Left cardiac atrium (tissue), 4 donors: ENCODE data around the gene RIMS4. TPM values are rescaled to one million over a fixed set of nuclear protein-coding genes. Genes with fewer than 3 reads are reported as not detected.
A peak's percentile ranks its signal among the peaks of the same experiment; 100 is the strongest.
"Not testable (repeated sequence)": the region's sequence is repeated elsewhere in the genome, so short reads cannot be mapped to it uniquely, and the experiment has no call there.

ENCODE experiments used
- ATAC-seq, 2 donors: fragments of 200-7000 bp; cut with Tn5 transposase; one replicate each; pipeline ENCODE4 v1.9.1; 2020; ENCODE audit warnings: mild to moderate bottlenecking in 2 of 2, moderate library complexity in 2 of 2
- DNase-seq: peaks from one replicate; pipeline ENCODE4 v3.0.0-alpha.2; 2020
- intact Hi-C, 2 donors: fragments of 100-400 bp; cut with DNase I; formaldehyde crosslinking; loops; one replicate each; pipeline versions ENCODE4 v1.14.1 to v1.15.1; 2022 to 2023
- total RNA-seq, 2 donors: library from RNA; stranded (reverse); fragmentation: NEBNext Ultra II Directional; extraction: Animal tissue kit (Norgen Biotek cat#: 25700); gene quantifications; one replicate each; pipeline ENCODE4 v1.2.1, GENCODE V29; 2021
- donor health status: DM: no; HTN: yes; CAD: no.
- donor health status: DM: no; HTN: yes; CAD: no; lungs with severe emphysema.
- donor health status: DM: yes; HTN: yes; CAD: no.
- donor health status: Dilated cardiomyopathy.

RIMS4 gene
- total RNA-seq, 2 donors from 2014 or later: 0.58 to 0.80 TPM

- intact Hi-C loops: no loop called here
- ATAC-seq (no peak), DNase-seq (no peak)
Observed at GRCh38 chr20:44770484-44771171, 39.7 kb downstream of the RIMS4 start.

DNA sequence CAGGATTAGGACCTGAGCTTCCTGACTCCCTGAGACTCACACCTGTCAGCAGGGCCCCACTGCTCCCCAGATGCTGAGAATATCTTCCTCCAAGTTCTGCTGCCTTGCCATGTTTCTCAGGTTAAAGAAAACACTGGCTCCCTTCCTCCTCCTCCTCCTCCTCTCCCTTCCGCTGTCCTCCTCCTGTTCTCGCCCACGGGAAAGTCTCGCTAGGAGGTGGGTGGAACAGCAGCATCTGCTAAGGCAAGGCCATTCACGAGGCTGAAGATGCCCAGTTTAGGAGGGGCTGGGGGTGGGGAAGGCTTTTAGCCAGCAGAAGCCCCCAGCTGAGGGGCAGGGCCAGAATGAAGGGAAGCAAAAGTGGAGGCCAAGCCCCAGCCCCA is 40.9 kb downstream of the RIMS4 start:
- no peak for ATAC-seq
- intact Hi-C loops: no loop called here
- no peak for DNase-seq

DNA sequence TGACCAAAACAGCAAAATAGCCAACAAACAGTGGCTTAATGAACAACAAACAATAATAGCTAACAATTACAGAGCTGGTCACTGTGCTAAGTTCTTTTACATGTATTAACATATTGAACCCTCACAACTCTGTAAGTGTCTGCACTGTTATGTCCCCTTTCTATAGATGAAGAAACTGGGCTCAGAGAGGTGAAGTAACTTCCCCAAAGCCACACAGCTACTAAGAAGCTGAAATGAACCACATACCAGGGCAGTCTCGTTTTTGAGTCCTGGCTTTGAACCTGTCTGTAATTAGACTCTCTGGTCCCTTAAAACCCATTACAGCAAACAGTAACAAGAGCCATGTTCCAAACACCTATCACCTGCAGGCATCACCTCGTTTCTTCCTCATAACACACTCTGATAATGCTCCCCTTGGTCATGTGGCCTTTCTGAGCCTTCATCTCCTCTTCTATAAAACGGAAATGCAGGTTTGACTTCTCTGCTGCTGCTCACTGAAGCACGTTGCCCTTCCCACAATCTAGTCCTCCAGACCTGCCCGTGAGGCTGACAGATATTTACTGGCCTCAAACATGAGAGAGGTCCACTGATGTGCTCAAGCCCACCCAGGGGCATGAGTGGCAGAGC is 41.4 kb downstream of the RIMS4 start:
- no peak for ATAC-seq
- intact Hi-C loops: no loop called here
- DNase-seq: no peak

DNA sequence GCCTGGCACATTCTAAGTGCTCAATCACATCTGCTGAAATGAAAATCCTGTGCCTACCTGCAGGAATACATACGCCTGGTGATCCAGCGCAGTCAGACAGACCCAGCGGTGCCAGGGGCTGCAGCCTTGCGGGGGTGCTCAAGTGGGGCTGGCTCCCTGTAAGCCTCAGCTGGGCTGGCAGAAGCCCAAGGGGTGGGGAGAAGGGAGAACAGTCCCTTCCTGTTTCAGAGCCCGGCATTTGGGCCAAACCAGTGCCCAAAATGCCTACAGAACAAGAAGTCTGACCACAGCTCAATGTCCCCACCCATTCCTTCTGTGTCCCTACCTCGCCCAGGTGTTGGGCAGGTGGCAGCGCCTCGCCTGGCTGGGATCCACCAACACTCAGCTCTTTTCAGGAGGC is 42.1 kb downstream of the RIMS4 start:
- intact Hi-C loops: no loop called here
- no peak for DNase-seq
- ATAC-seq: no peak

DNA sequence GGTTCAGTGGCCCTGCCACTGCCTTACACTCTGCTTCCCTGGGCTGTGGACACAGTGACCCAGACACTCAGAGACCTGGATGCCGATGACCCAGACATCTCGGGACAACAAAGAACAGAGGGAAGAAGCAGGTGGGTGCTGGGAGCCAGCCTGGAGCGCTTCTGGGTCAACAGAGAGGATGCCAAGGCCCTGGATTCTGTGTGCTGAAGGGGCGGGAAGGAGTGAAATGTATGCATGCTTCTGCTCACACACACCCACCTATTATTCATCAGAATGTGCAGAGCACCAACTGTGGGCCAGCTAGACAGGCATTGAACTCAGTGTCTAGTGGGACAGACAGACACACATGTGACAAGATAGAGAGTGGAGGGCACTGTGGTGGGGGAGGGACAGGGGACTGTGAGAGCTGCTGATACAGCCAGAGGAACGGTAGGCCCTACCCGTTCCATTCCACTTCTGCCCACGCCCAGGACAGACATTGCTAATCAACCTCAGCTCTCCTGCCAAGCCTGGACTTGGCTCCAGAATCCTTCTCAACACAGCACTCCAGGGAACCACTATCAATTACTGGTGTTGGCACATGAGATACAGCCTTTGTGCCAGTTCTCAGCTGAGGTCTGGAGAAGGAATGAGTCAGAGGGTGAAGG is 44.5 kb downstream of the RIMS4 start:
- DNase-seq (no peak), ATAC-seq (peak in 1 of 2 donors; percentile 70)
- intact Hi-C loops: no loop called here

GRCh38 chr20:44765091-44765490 is 45.3 kb downstream of the RIMS4 start:
- no peak for DNase-seq
- intact Hi-C loops: no loop called here
- no peak for ATAC-seq

DNA sequence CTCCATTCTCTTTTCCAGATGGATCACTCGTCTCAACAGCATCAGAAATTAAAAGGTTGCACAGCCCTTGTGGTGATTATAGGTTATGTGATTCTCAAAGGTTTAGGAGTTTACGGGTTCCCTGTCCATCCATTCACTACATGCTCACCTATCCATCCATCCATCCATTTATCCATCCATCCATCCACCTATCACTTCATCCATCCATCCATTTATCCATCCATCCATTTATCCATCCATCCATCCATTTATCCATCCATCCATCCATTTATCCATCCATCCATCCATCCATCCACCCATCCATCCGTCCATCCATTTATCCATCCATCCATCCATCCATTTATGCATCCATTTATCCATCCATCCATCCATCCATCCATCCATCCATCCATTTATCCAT is 46.5 kb downstream of the RIMS4 start:
- intact Hi-C loops, ATAC-seq, DNase-seq: not testable (repeated sequence)

GRCh38 chr20:44762466-44763140 is 47.7 kb downstream of the RIMS4 start:
- intact Hi-C loops: no loop called here
- ATAC-seq (peak; percentile 15 to 46), DNase-seq (no peak)

GRCh38 chr20:44761423-44761822 is 48.9 kb downstream of the RIMS4 start:
- no peak for DNase-seq
- intact Hi-C loops: no loop called here
- peak; percentile 41 to 68 for ATAC-seq

DNA sequence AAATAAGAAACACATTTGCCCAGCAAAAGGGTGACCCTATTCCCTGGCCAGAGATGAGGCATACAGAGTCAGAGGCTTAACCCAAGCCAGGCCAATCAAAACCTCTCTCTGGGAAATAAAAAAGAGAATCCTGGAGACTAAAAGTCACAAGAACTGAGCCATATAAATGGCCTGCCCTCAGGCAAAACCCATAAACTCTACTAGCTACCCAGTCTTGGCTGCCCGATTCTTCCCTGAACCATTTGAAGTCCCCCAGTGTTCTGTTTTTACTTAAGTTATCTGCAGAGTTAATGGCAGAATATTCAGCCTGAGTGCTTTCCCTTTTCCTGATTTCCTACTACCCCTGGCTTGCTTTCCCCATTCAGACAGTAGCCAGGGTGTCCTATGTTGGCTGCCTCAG is 50.8 kb downstream of the RIMS4 start:
- ATAC-seq (no peak), DNase-seq (no peak)
- intact Hi-C loops: no loop called here

- ATAC-seq (no peak), DNase-seq (no peak)
- intact Hi-C loops: no loop called here
Observed at GRCh38 chr20:44758247-44759101, 51.9 kb downstream of the RIMS4 start.

DNA sequence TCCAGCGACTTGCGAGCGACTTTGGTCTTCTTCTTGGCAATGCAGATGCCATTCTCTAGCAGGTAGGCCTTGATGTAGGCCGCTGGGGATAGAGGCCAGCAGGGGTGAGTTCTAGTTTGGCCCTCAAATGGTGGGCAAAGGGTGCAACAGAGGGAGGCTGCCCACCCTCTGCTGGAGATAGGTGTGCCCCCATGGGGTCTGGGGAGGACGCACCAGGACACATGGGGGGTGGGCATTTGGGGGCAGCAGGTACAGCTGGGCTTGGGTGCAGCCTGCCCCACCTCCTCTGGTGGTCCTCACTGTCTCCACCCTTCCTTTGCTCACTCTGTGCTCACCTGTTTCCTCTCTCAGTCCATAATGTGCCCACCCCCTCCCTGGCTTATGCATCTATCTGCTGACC is 53.4 kb downstream of the RIMS4 start:
- DNase-seq (no peak), ATAC-seq (no peak)
- intact Hi-C loops: no loop called here

DNA sequence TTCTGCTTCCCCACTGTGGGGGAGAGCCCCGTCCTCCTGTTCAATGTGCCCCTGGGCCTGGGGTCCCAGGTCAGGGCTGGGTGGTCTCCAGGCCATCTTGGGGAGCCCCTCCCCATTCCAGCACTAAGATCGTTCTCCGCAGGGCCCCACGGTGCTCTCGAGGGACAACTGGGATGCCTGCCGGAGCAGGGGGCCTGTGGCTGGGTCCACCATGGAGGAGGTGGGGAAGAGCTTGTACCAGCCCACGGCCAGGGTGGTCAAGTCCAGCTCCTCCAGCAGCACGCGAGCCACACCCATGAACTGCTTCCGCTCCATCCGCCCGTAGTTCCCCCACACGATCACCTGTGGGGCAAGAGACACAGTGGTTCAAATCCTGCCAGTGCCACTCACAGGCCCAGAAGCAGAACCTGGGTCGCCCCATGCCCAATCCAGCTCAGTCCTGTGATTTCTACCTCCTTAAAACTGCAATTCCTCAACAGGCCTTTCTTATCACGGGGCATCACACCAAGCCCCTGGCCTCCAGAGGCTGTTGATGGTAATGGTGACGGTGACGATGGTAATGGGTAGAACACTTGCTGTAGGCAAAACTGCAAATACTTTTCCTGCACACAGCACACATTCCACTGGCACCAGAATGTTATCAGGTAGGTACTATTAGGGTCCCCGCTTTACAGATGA is 54.2 kb downstream of the RIMS4 start:
- intact Hi-C loops: no loop called here
- DNase-seq (no peak), ATAC-seq (no peak)

GRCh38 chr20:44754554-44754953 is 55.8 kb downstream of the RIMS4 start:
- DNase-seq (no peak), ATAC-seq (no peak)
- intact Hi-C loops: no loop called here

DNA sequence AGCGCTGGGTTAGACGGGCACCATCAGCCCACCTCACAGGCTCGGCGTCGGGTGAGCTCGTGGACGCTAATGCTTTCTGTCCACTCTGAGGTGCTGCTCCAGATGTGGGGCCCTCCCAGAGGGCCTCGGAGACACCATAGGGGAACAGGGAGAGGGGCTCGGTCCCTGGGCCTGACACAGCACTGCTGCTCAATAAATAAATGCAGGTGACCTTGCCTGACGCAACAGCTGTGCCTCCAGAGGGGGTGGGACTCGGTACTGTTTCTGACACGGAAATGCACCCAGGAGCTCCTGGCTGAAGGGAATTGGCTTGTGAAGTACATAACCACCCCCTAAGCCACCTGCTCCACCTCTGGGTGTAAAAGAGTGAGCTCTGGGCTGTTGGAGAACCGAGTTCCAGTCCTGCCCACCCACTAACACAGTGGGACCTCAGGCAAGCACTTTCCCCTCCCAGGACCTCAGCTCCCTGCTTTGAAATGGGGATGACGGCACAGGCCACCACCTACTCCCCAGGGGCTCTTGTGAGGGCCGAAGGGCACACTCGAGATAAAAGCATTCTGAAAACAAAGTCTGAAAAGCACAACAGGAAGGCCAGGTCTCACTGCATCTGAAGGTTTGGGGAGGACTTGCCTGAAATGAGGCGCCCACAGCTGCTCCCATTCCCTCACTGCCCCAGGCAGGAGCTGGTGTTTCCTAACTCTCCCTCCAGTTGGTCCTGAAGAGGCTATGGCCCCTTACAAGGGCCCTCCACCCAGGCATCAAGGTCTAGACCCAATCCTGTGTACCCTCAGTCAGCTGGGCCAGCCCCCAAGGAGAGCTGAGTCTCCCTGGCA is 58.0 kb downstream of the RIMS4 start:
- ATAC-seq: no peak

GRCh38 chr20:44750081-44750805 is 60.1 kb downstream of the RIMS4 start:
- DNase-seq (no peak), ATAC-seq (no peak)
- intact Hi-C loops: no loop called here

More for the DNA sequence above, 58.0 kb downstream of the RIMS4 start:
- intact Hi-C loops: no loop called here
- DNase-seq: no peak

DNA sequence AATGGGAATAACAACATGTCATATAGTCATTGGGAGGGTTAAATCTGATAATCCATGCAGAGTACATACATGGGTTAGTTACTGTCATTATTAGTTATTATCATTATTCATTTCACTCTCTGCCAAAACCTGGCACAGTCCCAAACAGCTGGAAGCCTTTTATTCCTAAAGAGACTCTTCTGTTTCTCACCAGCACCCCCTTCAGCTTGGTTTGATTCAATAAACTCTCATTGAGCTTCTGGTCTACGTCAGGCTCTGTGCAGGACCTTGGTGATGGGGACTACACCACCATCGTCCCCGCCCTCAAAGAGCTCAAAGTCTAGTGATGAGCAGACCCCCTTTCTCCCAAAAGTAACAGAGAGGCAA is 62.4 kb downstream of the RIMS4 start:
- intact Hi-C loops: no loop called here
- ATAC-seq: no peak
- DNase-seq: no peak
